B cell (primary cell): ENCODE data around the gene CTSH. TPM values are rescaled to one million over a fixed set of nuclear protein-coding genes. Genes with fewer than 3 reads are reported as not detected.

Experiments used
- ATAC-seq: fragments of 200-7000 bp; cut with Tn5 transposase; one replicate; pipeline ENCODE4 v1.10.0; 2021; ENCODE audit warnings: low read depth, mild to moderate bottlenecking, moderate number of reproducible peaks, moderate library complexity
- CTCF ChIA-PET: fragments of 350-600 bp; sonication (Branson Sonifier 250); formaldehyde crosslinking; loops from one replicate; lab custom pipeline; 2021; ENCODE audit warnings: antibody characterized with exemption, inconsistent platforms; lab: Charles Lee
- POLR2A ChIA-PET: fragments of 350-600 bp; sonication (Branson Sonifier 250); formaldehyde crosslinking; loops from one replicate; lab custom pipeline; 2021; ENCODE audit warnings: antibody characterized with exemption; lab: Charles Lee
- DNase-seq: peaks from one replicate; pipeline ENCODE4 v3.0.0; 2013
- H2AFZ ChIP-seq: 2 replicates; pipeline ENCODE4 v1.6.1; 2012; ENCODE audit warnings: mild to moderate bottlenecking, low read depth, low read length; ENCODE audit not compliant: insufficient read depth, poor library complexity, severe bottlenecking
- H3K27ac ChIP-seq, 2 donors: 1 replicate in 1 of 2; 2 replicates in 1 of 2; pipeline ENCODE4 v1.5.1; 2012 to 2013; ENCODE audit warnings: low read length in 2 of 2, mild to moderate bottlenecking in 2 of 2, moderate library complexity in 1 of 2
- H3K27me3 ChIP-seq, 4 experiments: fragments of 200-600 bp in 1 of 4; sonication (generic) in 1 of 4; replicated peaks in 1 of 4; 1 replicate in 2 of 4; 2 replicates in 2 of 4; pipeline versions ENCODE4 v1.6.1 to v1.7.0; 2013 to 2016; ENCODE audit warnings: low read length in 3 of 4, mild to moderate bottlenecking in 2 of 4, mixed read lengths in 1 of 4, moderate library complexity in 1 of 4; ENCODE audit not compliant: insufficient read depth in 4 of 4, control insufficient read depth in 3 of 4; ENCODE audit errors: control extremely low read depth in 1 of 4
- H3K36me3 ChIP-seq, 2 experiments: replicated peaks in 1 of 2; 1 replicate in 1 of 2; 2 replicates in 1 of 2; pipeline versions ENCODE4 v1.6.1 to v1.7.1; 2013; ENCODE audit warnings: low read length in 1 of 2; ENCODE audit not compliant: insufficient read depth in 2 of 2, control insufficient read depth in 1 of 2; ENCODE audit errors: control extremely low read depth in 1 of 2, extremely low read depth in 1 of 2
- H3K4me1 ChIP-seq, 2 donors: fragments of 200-600 bp in 1 of 2; sonication (generic) in 1 of 2; 1 replicate in 1 of 2; 2 replicates in 1 of 2; pipeline versions ENCODE4 v1.5.1 to v1.6.1; 2013 to 2017; ENCODE audit warnings: low read length in 2 of 2; ENCODE audit not compliant: control insufficient read depth in 2 of 2, insufficient read depth in 2 of 2
- H3K4me2 ChIP-seq: replicated peaks from 2 replicates; pipeline ENCODE3; 2012; ENCODE audit warnings: mild to moderate bottlenecking, low read depth, low read length; ENCODE audit not compliant: poor library complexity, severe bottlenecking
- H3K4me3 ChIP-seq, 5 experiments: fragments of 200-600 bp in 1 of 5; sonication (generic) in 1 of 5; 1 replicate in 3 of 5; 2 replicates in 2 of 5; pipeline versions ENCODE4 v1.5.1 to v1.7.0; 2011 to 2016; ENCODE audit warnings: low read length in 4 of 5, mild to moderate bottlenecking in 4 of 5, low read depth in 2 of 5, control low read depth in 1 of 5, moderate library complexity in 1 of 5; ENCODE audit not compliant: insufficient read depth in 1 of 5; ENCODE audit errors: control extremely low read depth in 1 of 5, extremely low read depth in 1 of 5
- H3K79me2 ChIP-seq: fragments of 200-600 bp; sonication (generic); one replicate; pipeline ENCODE4 v1.6.0; 2016; ENCODE audit warnings: low read length; ENCODE audit not compliant: control insufficient read depth, insufficient read depth
- H3K9ac ChIP-seq: fragments of 200-600 bp; sonication (generic); 2 replicates; pipeline ENCODE4 v1.6.1; 2017; ENCODE audit warnings: mild to moderate bottlenecking, low read length, moderate library complexity
- H3K9me3 ChIP-seq, 3 donors: one replicate each; pipeline versions ENCODE4 v1.6.1 to v1.7.1; 2013; ENCODE audit warnings: low read length in 2 of 3; ENCODE audit not compliant: control insufficient read depth in 2 of 3, insufficient read depth in 1 of 3; ENCODE audit errors: control extremely low read depth in 1 of 3
- H4K20me1 ChIP-seq: 2 replicates; pipeline ENCODE4 v1.6.0; 2012; ENCODE audit warnings: mild to moderate bottlenecking, low read length; ENCODE audit not compliant: insufficient read depth, control insufficient read depth, poor library complexity, severe bottlenecking
- H3K27ac Mint-ChIP-seq: one replicate; pipeline ENCODE4 v1.8.0; 2021; ENCODE audit warnings: mixed read lengths
- H3K27me3 Mint-ChIP-seq: one replicate; pipeline ENCODE4 v1.8.0; 2021; ENCODE audit warnings: mixed read lengths
- H3K4me1 Mint-ChIP-seq: one replicate; pipeline ENCODE4 v1.8.0; 2021; ENCODE audit warnings: mixed read lengths
- H3K4me3 Mint-ChIP-seq: one replicate; pipeline ENCODE4 v1.8.0; 2021; ENCODE audit warnings: mixed read lengths
- H3K9me3 Mint-ChIP-seq: one replicate; pipeline ENCODE4 v1.8.0; 2022; ENCODE audit warnings: mixed read lengths; ENCODE audit not compliant: insufficient read depth
- EZH2 ChIP-seq: IDR thresholded peaks from 2 replicates; pipeline ENCODE4 v1.6.1; 2012; ENCODE audit warnings: borderline replicate concordance, low read depth, mild to moderate bottlenecking, moderate library complexity, low read length; ENCODE audit not compliant: insufficient read depth, poor library complexity, severe bottlenecking
- WGBS: methylation state at CpG from one replicate; pipeline ENCODE4 v1.1.5; 2013; ENCODE audit warnings: missing lambda C conversion rate; ENCODE audit not compliant: insufficient coverage; 5-methylcytosine and 5-hydroxymethylcytosine counted together
- intact Hi-C: fragments of 100-400 bp; cut with micrococcal nuclease; formaldehyde crosslinking; loops from one replicate; pipeline ENCODE4 v1.10.0; 2022
- polyA plus RNA-seq: library from polyadenylated mRNA; depleted of rRNA; stranded (reverse); fragments of >200 nt; gene quantifications from 2 replicates; pipeline ENCODE4 v1.2.3, GENCODE V29; 2012
- total RNA-seq, 2 donors: library from RNA; stranded (reverse); fragments of 120-200 nt in 1 of 2; gene quantifications; 1 replicate in 1 of 2; 2 replicates in 1 of 2; pipeline versions ENCODE4 v1.2.3 to v1.2.4, GENCODE V29; 2013 to 2022
- TF ChIP-seq, protein P1 (sequence below): fragments of 200-600 bp; IDR thresholded peaks from one replicate; pipeline ENCODE4 v1.8.0; 2022; ENCODE audit warnings: antibody characterized with exemption, mild to moderate bottlenecking

The CTSH gene
- total and polyA plus RNA-seq, 2 donors (not counting 1 experiment from before 2014, with no cell fraction given) = 399 to 441 TPM

DNA sequence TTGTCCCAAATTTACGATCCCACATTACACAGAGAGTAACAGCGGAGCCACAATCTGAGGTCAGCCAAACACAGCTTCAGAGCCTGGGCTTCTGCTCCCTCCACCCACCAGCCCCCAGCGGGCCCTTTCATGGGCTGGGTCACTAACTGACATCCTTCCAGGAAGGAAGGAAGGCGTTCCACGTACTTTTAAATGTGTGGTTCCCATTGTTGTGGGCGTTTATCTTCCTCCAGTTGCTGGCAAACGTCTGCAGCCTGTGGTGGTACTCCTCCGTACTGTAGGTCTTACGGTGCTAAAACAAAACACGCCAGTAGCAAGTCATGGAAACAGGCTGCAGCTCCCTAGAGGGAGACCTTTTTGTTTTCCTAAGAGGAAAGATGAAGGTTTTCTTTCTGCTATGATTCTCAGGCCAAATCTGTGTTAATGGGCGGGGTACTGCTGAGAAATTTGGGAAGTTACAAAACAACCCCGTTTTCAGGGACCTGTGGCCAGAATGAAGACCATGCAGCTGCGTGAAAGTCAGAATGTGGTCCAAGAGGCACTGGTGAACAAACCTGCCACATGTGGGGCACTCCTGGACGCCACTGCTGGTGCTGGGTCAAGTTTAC lies 7.6 kb downstream of the CTSH start:
- peaks cover 0 to 9% (median 0%) of the 10 kb centered on the region in 3 donors for H3K9me3 ChIP-seq
- peak overlapping the region; percentile 54 to 86 for H3K27ac ChIP-seq
- peaks cover 0 to 48% of the 10 kb centered on the region in 2 experiments for H3K36me3 ChIP-seq
- no peaks in the 10 kb centered on the region for H3K9me3 Mint-ChIP-seq
- TF ChIP-seq EZH2 = no peak
- TF ChIP-seq, protein P1, sequence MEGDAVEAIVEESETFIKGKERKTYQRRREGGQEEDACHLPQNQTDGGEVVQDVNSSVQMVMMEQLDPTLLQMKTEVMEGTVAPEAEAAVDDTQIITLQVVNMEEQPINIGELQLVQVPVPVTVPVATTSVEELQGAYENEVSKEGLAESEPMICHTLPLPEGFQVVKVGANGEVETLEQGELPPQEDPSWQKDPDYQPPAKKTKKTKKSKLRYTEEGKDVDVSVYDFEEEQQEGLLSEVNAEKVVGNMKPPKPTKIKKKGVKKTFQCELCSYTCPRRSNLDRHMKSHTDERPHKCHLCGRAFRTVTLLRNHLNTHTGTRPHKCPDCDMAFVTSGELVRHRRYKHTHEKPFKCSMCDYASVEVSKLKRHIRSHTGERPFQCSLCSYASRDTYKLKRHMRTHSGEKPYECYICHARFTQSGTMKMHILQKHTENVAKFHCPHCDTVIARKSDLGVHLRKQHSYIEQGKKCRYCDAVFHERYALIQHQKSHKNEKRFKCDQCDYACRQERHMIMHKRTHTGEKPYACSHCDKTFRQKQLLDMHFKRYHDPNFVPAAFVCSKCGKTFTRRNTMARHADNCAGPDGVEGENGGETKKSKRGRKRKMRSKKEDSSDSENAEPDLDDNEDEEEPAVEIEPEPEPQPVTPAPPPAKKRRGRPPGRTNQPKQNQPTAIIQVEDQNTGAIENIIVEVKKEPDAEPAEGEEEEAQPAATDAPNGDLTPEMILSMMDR = no peak
- peak overlapping the region; percentile 73 for H3K4me3 Mint-ChIP-seq
- H3K79me2 ChIP-seq = peaks cover 23% of the 10 kb centered on the region
- H4K20me1 ChIP-seq = no peaks in the 10 kb centered on the region
- DNase-seq = no peak
- peak overlapping the region; percentile 55 for H3K4me2 ChIP-seq
- ChIA-PET CTCF (interaction anchor here (1.2 to 4.1 kb wide), 5 partner anchors 28 to 247 kb away, joined by 4 to 26 read pairs (median 10); no protein-coding TSS in a partner anchor), POLR2A (interaction anchor here (1.5 to 1.9 kb wide), 2 partner anchors 40 to 67 kb away, joined by 4 to 5 read pairs; no protein-coding TSS in a partner anchor)
- H3K4me1 Mint-ChIP-seq = peaks cover 50% of the 10 kb centered on the region
- H3K27me3 ChIP-seq = no peaks in the 10 kb centered on the region
- peak overlapping the region; percentile 28 for H3K9ac ChIP-seq
- intact Hi-C loops = no loop called here
- H3K27ac Mint-ChIP-seq = peak overlapping the region; percentile 89
- WGBS = 40% methylated on average over 14 of the region's 14 CpGs
- H3K4me3 ChIP-seq = peak overlapping the region in 1 of 5 experiments; percentile 11
- ATAC-seq = no peak
- H3K27me3 Mint-ChIP-seq = no peaks in the 10 kb centered on the region
- H3K4me1 ChIP-seq = peaks cover 52 to 64% of the 10 kb centered on the region in 2 donors
- peak overlapping the region; percentile 21 for H2AFZ ChIP-seq

DNA sequence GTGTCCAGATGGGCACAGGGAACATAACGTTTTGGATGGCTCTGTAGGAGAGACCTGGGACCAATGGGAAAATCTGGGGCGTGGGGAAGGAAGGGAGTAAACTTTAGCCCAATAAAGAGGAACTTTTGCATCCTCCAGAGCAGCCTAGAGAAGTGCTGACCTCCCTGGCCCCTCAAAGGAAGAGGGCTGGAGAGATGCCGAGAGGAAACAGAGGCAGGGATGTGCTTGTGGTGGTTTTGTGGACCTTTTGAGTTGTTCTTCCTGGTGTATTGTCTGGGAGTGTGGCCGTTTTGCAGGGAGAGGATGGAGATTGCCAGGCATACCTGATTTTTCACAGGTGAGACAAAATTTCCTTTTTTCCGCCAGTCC lies 10.2 kb downstream of the CTSH start:
- POLR2A ChIA-PET = interaction anchor here (2.2 kb wide), 1 partner anchor 70 kb away, joined by 5 read pairs; no protein-coding TSS in a partner anchor
- H3K79me2 ChIP-seq = peaks cover 17% of the 10 kb centered on the region
- peaks cover 0 to 70% of the 10 kb centered on the region in 2 experiments for H3K36me3 ChIP-seq
- H3K27ac ChIP-seq = peak overlapping the region in 1 of 2 donors; percentile 5
- no peak overlapping the region for H3K9ac ChIP-seq
- H3K4me2 ChIP-seq = no peak overlapping the region
- 54% methylated on average over 4 of the region's 5 CpGs for WGBS
- Mint-ChIP-seq H3K27me3 (no peaks in the 10 kb centered on the region), H3K4me1 (peaks cover 38% of the 10 kb centered on the region), H3K9me3 (no peaks in the 10 kb centered on the region), H3K27ac (peak overlapping the region; percentile 60), H3K4me3 (peak overlapping the region; percentile 6)
- H3K27me3 ChIP-seq = no peaks in the 10 kb centered on the region
- TF ChIP-seq, protein P1 = no peak
- no peak for TF ChIP-seq EZH2
- H3K4me1 ChIP-seq = peaks cover 41% of the 10 kb centered on the region in 2 donors
- CTCF ChIA-PET = interaction anchor here (1.1 to 4.1 kb wide), 4 partner anchors 19 to 90 kb away, joined by 3 to 26 read pairs (median 7); no protein-coding TSS in a partner anchor
- peaks cover 0 to 4% (median 0%) of the 10 kb centered on the region in 3 donors for H3K9me3 ChIP-seq
- no peak for ATAC-seq
- no peak for DNase-seq
- no peaks in the 10 kb centered on the region for H4K20me1 ChIP-seq
- no peak overlapping the region for H3K4me3 ChIP-seq
- intact Hi-C loops = no loop called here
- no peak overlapping the region for H2AFZ ChIP-seq
